GM21786 (cell line): ENCODE measurements around the gene SLC38A8.

Experiments
- ATAC-seq: cut with Tn5 transposase; IDR thresholded peaks from one replicate; pipeline ENCODE4 v1.9.1; 2021; ENCODE audit not compliant: unreplicated experiment

Gene SLC38A8

DNA sequence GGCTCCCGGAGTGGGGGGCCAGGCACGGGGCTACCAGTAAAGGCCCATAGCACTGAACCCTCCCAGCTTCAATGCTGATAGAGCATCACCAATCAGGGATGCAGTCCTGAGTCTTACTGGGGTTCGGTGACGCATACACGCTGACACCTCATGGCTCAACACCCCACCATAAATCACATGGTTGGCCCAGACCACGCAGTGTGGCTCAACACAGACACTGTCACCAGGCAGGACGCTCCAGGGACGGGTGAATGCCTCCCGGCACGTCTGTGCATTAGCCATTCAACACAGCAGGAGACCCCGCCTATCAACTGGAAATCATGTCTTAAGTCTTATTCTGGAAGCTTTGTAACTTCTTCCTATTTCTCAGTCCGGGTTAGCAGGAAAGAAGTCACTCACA is 39.6 kb downstream of the SLC38A8 start:
- no peak for ATAC-seq

DNA sequence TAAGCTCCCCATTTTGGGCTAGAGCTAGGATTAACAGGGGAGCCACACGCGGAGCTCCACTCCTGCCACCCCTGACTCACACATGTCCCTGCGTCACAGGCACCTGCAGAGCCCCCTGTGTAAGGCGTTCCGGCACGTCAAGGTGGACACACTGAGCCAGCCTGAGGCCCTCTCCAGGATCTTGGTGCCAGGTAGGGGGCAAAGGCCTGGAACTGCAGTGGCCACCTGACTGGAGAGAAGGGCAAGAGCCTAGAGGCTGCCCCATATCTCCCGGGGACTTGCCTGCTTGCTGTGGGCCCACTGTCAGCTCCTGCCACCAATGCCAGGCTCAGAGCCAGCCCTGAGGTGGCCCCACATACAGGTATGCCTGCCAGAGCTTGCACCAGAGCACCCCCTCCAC is 40.9 kb downstream of the SLC38A8 start:
- ATAC-seq, result no peak

DNA sequence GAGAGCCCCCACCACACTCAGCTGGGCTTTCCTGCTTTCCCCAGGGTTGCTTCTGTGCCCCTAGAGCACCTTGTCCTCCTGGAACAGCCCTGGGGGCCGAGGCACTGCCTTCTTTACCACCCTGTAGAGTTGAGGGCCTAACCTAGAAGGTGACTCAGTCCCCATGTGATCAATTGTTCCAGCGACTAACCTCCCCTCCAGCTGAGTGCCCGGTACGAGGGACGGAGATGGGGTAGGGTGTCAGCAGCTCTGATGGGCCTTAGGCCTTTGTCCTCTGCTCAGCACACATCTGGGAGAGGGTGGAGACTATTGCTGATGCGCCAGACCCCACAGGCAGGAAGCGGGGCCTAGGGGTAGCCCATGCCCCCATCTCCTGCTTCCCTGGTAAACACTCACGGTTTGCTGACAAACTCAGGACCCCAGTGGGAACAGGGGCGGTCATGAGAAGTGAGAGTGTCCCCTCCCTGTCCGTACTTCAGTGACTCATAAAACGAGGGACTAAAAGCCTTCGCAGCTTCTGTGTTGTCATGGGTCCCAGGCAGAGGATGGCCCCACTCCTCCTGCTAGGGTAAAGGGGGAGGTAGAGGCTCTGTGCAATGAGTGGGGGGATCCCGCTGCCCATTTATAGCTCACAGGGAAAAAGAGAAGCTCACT is 41.5 kb downstream of the SLC38A8 start:
- ATAC-seq, result no peak

GRCh38 chr16:83998091-83998490 is 44.5 kb downstream of the SLC38A8 start:
- no peak for ATAC-seq

- no peak for ATAC-seq
Observed at GRCh38 chr16:83996481-83997252, 45.9 kb downstream of the SLC38A8 start.

DNA sequence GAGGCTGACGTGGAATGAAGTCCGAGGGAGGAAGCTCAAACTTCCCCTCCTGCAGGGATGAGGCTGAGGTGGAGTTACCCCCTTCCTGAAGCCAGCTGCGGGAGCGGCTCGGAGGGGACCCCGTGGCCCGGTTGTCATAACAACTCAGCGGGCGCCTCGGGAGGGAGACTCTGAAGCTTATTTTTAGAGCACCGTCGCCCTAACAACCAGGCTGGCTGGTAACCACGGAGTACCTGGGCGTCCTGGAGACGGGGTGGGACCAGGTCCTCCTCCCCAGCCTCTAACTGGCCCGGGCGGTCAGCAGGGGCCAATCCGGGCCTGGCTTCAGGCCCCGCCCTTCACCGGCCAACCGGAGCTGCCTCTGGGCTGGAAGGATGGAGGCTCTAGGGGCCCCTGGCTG is 46.8 kb downstream of the SLC38A8 start:
- ATAC-seq, result no peak

GRCh38 chr16:83994703-83995102 is 47.9 kb downstream of the SLC38A8 start:
- ATAC-seq, result no peak

DNA sequence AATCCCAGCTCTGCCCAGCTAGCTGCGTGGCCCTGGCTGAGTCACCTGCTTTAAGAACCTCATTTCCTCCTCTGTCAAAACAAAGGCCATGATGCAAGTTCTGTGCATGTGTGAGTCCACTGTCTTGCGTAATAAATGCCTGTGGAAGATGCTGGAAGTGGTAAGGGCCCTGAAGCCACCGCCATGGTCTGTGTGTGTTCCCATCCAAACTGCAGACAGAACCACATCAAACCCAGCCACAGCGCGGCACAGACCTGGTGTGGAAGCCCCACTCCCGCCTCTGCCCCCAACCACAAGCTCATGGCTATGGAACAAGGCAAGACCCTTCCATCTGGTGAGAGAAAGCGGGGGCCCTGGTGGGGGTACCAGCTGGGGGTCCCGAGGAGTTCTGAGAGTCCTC is 48.5 kb downstream of the SLC38A8 start:
- no peak for ATAC-seq

DNA sequence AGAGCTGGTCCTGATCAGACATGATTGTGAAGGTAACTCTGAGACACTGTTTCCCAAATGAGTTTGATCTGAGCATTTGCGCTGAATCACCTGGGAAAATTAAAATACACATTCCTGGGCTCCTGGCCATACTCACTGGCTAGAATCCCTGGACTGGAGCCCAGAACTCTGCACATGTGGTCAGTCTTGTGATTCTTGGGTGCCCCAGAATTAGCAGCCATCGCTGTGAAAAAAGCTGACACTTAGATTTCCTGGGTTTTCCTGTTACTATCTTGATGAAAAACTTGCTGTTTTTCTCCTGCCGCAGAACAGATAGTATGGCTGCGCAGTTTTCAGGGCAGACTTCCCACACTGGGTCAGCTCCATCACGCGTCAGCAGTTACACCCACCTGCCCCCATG is 50.0 kb downstream of the SLC38A8 start:
- no peak for ATAC-seq

DNA sequence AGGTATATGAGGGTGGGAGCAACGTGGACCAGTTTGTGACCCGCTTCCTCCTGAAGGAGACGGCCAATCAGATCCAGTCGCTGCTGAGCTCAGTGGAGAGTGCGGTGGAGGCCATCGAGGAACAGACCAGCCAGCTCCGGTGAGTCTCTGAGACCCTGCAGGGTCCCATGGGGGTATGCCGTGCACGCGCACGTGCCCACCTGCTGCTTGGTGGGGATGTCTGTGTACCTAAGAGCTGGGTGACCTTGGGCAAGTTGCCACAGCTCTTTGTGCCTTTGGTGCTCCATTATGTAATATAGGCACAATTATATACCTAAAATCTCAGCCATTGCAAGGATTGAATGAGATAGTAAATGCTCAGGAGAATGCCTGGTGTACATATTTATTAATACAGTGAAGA is 52.1 kb downstream of the SLC38A8 start:
- no peak for ATAC-seq

GRCh38 chr16:83989300-83989699 is 53.3 kb downstream of the SLC38A8 start:
- ATAC-seq, result no peak

DNA sequence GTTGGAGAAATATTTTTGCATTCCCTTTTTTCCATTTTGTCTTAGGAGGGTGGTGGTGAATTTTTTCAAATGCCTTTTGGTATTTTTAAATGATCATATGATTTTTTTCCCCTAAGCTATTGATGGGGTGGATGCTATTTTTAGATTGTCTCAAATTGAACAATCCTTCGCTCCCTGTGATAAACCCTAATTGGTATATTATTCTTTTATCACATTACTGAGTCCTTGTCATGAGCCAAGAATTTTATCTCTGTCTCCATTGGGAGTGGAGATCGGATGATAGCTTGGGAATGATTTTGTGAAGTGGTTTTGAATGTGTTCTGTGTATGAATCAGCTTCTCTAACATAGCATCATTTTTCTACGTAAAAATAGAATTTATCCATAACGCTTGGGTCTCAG is 59.1 kb downstream of the SLC38A8 start:
- no peak for ATAC-seq

GRCh38 chr16:83981799-83982198 is 60.8 kb downstream of the SLC38A8 start:
- ATAC-seq, result no peak

DNA sequence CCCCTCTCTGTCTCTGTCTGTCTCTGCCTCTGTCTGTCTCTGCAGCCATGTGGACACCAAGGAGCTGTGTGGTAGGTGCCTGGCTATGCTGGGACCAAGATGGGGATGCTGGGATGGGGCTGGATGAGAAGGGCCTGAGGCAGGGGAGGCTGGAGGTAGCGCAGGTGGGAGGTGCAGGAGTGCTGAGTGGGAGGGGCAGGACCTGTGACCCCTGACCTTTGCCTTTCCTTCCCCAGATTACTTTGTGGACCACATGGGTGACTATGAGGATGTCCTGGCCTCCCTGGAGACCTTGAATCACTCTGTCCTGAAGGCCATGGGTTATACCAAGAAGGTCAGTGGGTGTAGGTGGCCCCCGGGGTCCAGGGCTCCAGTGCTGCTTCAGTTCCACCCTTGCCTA is 61.8 kb downstream of the SLC38A8 start:
- ATAC-seq, result no peak

DNA sequence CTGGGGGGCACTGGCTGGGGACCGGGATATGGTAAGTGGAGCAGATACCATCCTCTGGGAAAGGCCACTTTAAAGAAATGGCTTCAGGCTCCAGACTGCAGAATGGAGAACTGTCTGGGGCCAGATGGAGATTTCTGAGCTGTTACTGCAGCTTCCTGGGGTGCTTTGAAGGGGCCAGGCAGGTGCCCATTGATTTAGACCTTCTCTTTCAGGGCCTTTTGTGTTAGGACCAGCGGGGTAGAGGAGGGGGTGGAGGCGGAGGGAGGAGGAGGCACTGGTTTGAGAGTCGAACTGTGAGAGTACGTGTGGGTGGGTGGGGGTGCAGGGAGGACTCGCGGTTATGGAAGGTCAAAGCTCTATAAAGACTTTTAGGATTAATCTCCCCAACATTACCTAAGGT is 63.2 kb downstream of the SLC38A8 start:
- no peak for ATAC-seq

- no peak for ATAC-seq
Observed at GRCh38 chr16:83978401-83978904, 64.1 kb downstream of the SLC38A8 start.

DNA sequence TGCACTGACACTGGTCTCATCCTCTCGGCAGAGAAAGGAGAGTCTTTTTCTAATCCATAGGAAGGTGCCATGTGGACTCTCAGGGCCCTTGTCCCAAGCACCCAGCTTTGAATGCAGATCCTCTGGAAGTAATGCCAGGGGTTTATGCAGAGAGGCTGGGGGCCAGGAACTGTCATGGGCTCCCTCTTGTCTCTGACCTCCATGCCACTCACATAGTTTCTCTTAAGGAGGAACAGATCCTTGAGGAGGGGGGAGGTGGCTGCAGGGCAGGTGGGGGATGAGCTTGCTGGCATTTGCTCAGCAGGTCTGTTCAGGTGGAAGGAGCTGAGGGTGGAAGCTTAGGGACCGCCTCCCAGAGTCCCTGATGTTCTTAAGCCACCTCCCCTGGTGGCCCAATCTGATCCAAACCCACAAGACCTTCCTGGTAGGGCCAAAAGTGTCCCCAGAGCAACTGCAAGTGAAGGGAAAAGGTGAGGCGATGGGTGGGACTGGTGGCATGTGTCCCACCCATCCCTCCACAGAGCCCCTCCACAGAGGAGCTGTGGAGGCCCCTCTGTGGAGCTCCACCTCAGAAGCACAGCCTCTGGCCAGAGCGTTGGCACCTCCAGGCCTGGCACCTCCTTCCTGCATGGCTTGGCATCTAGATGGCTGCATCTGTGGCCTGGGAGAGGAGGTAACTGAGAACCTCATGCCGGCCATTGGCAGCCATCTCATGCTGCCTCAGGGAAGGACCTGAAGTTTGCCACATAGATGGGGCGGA is 65.4 kb downstream of the SLC38A8 start:
- no peak for ATAC-seq

GRCh38 chr16:83975590-83976260 is 66.9 kb downstream of the SLC38A8 start:
- no peak for ATAC-seq

DNA sequence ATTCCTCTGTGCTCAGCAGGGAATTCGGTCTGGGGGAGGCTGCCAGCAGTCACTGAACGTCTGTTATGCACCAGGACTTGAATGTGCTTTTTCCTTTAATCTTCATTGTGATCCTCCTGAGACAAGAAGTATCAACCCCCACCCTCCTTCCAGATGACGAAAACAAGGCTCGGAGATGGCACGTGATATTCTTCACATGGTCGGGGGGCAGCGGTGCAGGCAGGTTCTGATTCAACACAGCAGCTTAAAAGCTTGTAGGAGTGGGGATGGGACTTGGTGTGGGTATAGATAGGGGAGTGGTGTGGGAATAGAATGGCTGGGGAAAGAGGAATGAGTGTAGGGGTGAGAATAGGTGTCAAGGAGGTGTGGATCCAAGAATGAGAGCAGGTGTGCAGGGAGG is 68.1 kb downstream of the SLC38A8 start:
- ATAC-seq, result no peak

DNA sequence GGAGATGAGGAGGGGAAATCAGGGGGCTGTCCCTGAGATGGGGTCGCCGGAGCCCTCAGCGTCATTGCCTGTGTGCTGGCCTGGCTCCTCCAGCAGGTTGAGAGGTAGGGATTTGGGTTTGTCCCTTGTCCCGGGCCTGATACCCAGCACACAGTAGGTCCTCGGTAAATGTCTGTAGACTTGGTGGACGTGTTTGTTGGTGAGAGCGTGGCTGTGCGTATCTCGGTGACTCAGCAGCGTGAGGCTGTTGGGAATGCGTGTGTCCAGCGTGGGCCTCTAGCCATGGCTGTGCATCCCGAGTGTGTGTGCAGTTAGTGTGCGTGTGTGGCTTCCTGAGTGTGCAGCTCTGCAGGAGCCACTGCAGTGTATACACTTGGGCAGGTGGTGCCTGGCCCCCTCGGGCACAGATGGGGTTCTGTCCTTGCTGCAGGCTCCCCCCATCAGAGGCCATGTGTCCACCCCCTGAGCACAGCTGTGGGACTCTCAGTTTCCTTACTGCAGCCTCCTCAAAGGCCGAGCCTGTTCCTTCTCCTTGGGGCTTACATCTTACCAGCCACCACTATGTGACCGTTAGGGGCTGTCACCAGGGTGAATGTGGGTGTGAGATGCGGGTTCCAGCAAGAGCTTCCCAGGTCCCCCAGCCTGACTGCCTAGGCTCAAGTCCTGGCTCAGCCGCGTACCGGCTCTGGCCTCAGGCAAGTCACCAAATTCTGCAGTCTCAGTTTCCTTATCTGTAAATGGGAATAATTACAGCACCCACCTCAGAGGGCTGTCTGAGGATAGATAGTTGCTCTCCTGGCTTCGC is 68.8 kb downstream of the SLC38A8 start:
- no peak for ATAC-seq
